PC-9 (cell line): ENCODE data around the gene ANO5. TPM values are rescaled to one million over a fixed set of nuclear protein-coding genes. Genes with fewer than 3 reads are reported as not detected.

Experiments
- BruUV-seq: library from RNA; stranded (reverse); fragments of 400-500 nt; replicated peaks from 2 replicates; lab custom pipeline; 2021; lab: Mats Ljungman, UMichigan
- CTCF ChIA-PET: fragments of 300-600 bp; sonication (Branson Sonifier 250); formaldehyde crosslinking; loops from one replicate; lab custom pipeline; 2022; ENCODE audit warnings: antibody characterized with exemption; lab: Charles Lee
- POLR2A ChIA-PET: fragments of 300-600 bp; sonication (Branson Sonifier 250); formaldehyde crosslinking; loops from one replicate; lab custom pipeline; 2022; ENCODE audit warnings: antibody characterized with exemption; ENCODE audit not compliant: unreplicated experiment; lab: Charles Lee
- DNase-seq, 2 experiments: peaks; one replicate each; pipeline versions ENCODE4 v3.0.0 to v3.0.0-alpha.2; 2015 to 2022; ENCODE audit warnings: mixed read lengths in 1 of 2
- H2AFZ ChIP-seq: fragments of 200-600 bp; sonication (generic); 2 replicates; pipeline ENCODE4 v1.8.1; 2017; ENCODE audit warnings: antibody characterized with exemption
- H3F3A ChIP-seq: fragments of 200-600 bp; sonication (generic); 2 replicates; pipeline ENCODE4 v1.8.1; 2017; ENCODE audit warnings: antibody characterized with exemption, mild to moderate bottlenecking, low read depth; ENCODE audit not compliant: insufficient read depth
- H3K27ac ChIP-seq: fragments of 200-600 bp; sonication (generic); 2 replicates; pipeline ENCODE4 v1.6.1; 2016; ENCODE audit warnings: mixed run types
- H3K27me3 ChIP-seq: fragments of 200-600 bp; sonication (generic); 2 replicates; pipeline ENCODE4 v1.6.1; 2016; ENCODE audit warnings: low read depth, mixed run types; ENCODE audit not compliant: insufficient read depth
- H3K36me3 ChIP-seq: fragments of 200-600 bp; sonication (generic); 2 replicates; pipeline ENCODE4 v1.6.1; 2016; ENCODE audit warnings: low read depth, mixed run types
- H3K4me1 ChIP-seq: fragments of 200-600 bp; sonication (generic); replicated peaks from 2 replicates; pipeline ENCODE4 v1.6.1; 2016; ENCODE audit warnings: mixed run types; ENCODE audit not compliant: insufficient read depth
- H3K4me2 ChIP-seq: fragments of 200-600 bp; sonication (generic); 2 replicates; pipeline ENCODE4 v1.6.1; 2017; ENCODE audit warnings: mixed run types
- H3K4me3 ChIP-seq: fragments of 200-600 bp; sonication (generic); 2 replicates; pipeline ENCODE4 v1.6.1; 2016; ENCODE audit warnings: mixed run types
- H3K79me2 ChIP-seq: fragments of 200-600 bp; sonication (generic); 2 replicates; pipeline ENCODE4 v1.6.1; 2017; ENCODE audit warnings: low read depth, mixed run types
- H3K9me2 ChIP-seq: fragments of 200-600 bp; sonication (generic); 2 replicates; pipeline ENCODE4 v1.8.1; 2017; ENCODE audit warnings: mild to moderate bottlenecking; ENCODE audit not compliant: insufficient read depth
- H3K9me3 ChIP-seq: fragments of 200-600 bp; sonication (generic); 2 replicates; pipeline ENCODE4 v1.8.1; 2016; ENCODE audit warnings: low read depth; ENCODE audit not compliant: insufficient read depth
- H4K20me1 ChIP-seq: fragments of 200-600 bp; sonication (generic); 2 replicates; pipeline ENCODE4 v1.8.1; 2017; ENCODE audit not compliant: insufficient read depth
- CTCF ChIP-seq: fragments of 200-600 bp; sonication (generic); conservative IDR thresholded peaks from 2 replicates; pipeline ENCODE4 v1.6.1; 2017; ENCODE audit warnings: mixed run types, antibody characterized with exemption, mild to moderate bottlenecking, moderate library complexity
- EZH2 ChIP-seq: fragments of 200-600 bp; sonication (generic); IDR thresholded peaks from 2 replicates; pipeline ENCODE4 v1.8.0; 2017; ENCODE audit warnings: antibody characterized with exemption, low read depth
- intact Hi-C: fragments of 100-400 bp; cut with micrococcal nuclease; formaldehyde crosslinking; loops from one replicate; pipeline ENCODE4 v1.10.0; 2022; ENCODE audit not compliant: unreplicated experiment
- total RNA-seq: library from RNA; stranded (reverse); gene quantifications from 2 replicates; pipeline ENCODE4 v1.2.3, GENCODE V29; 2021

The ANO5 gene
- total RNA-seq, 1 experiment from 2014 or later, result not detected

GRCh38 chr11:22246992-22247391, 54.1 kb downstream of the ANO5 start:
- no peaks in the 10 kb centered on the region for H3K79me2 ChIP-seq
- H3K9me3 ChIP-seq, result no peaks in the 10 kb centered on the region
- H3K36me3 ChIP-seq, result no peaks in the 10 kb centered on the region
- no peaks in the 10 kb centered on the region for H3F3A ChIP-seq
- H2AFZ ChIP-seq, result no peak overlapping the region
- intact Hi-C loops, result loop anchor here (5.0 kb wide), 1 partner anchor 55 kb away; no protein-coding TSS in a partner anchor
- POLR2A ChIA-PET, result no interaction called here
- BruUV-seq, result no TSS peak
- no peaks in the 10 kb centered on the region for H3K27me3 ChIP-seq
- H3K9me2 ChIP-seq, result no peaks in the 10 kb centered on the region
- no peak overlapping the region for H3K27ac ChIP-seq
- H3K4me2 ChIP-seq, result no peak overlapping the region
- DNase-seq, result no peak
- CTCF ChIA-PET, result no interaction called here
- H3K4me1 ChIP-seq, result no peaks in the 10 kb centered on the region
- TF ChIP-seq CTCF (no peak), EZH2 (no peak)
- no peaks in the 10 kb centered on the region for H4K20me1 ChIP-seq
- H3K4me3 ChIP-seq, result no peak overlapping the region

GRCh38 chr11:22249871-22250270, 57.0 kb downstream of the ANO5 start:
- Histone ChIP-seq H3K36me3 (no peaks in the 10 kb centered on the region), H3K9me2 (no peaks in the 10 kb centered on the region), H3K27ac (no peak overlapping the region), H3K79me2 (no peaks in the 10 kb centered on the region), H3K4me2 (no peak overlapping the region), H3K4me1 (no peaks in the 10 kb centered on the region), H3K4me3 (no peak overlapping the region), H3K27me3 (no peaks in the 10 kb centered on the region), H3F3A (no peaks in the 10 kb centered on the region), H4K20me1 (no peaks in the 10 kb centered on the region), H3K9me3 (no peaks in the 10 kb centered on the region), H2AFZ (no peak overlapping the region)
- TF ChIP-seq CTCF (no peak), EZH2 (no peak)
- DNase-seq, result no peak
- ChIA-PET POLR2A (no interaction called here), CTCF (no interaction called here)
- intact Hi-C loops, result loop anchor here (5.0 kb wide), 1 partner anchor 52 kb away; no protein-coding TSS in a partner anchor
- no TSS peak for BruUV-seq

- H3K36me3 ChIP-seq, result no peaks in the 10 kb centered on the region
- no peaks in the 10 kb centered on the region for H3K27me3 ChIP-seq
- H3K9me2 ChIP-seq, result no peaks in the 10 kb centered on the region
- no peak for TF ChIP-seq EZH2
- no peak for TF ChIP-seq CTCF
- no peak overlapping the region for H3K4me3 ChIP-seq
- no peak for DNase-seq
- no peak overlapping the region for H3K27ac ChIP-seq
- no peaks in the 10 kb centered on the region for H3K4me1 ChIP-seq
- H3K79me2 ChIP-seq, result no peaks in the 10 kb centered on the region
- intact Hi-C loops, result no loop called here
- no peaks in the 10 kb centered on the region for H3K9me3 ChIP-seq
- H4K20me1 ChIP-seq, result no peaks in the 10 kb centered on the region
- POLR2A ChIA-PET, result no interaction called here
- no peaks in the 10 kb centered on the region for H3F3A ChIP-seq
- CTCF ChIA-PET, result no interaction called here
- no TSS peak for BruUV-seq
- no peak overlapping the region for H3K4me2 ChIP-seq
- H2AFZ ChIP-seq, result no peak overlapping the region
These were observed 64.0 kb downstream of the ANO5 start for GRCh38 chr11:22256876-22257275.
